Subcutaneous adipose tissue (tissue), 4 donors: ENCODE results near the gene CAPNS1. TPM values are rescaled to one million over a fixed set of nuclear protein-coding genes. Genes with fewer than 3 reads are reported as not detected.

Source experiments
- total RNA-seq, 4 donors: library from RNA; depleted of rRNA; stranded (reverse); fragments of >200 nt; gene quantifications; one replicate each; pipeline ENCODE4 v1.1.0, GENCODE V29; 2016
- TF ChIP-seq, protein P1 (sequence below): fragments of 450-650 bp; IDR thresholded peaks from one replicate; pipeline ENCODE4 v1.5.1; 2016; ENCODE audit warnings: low read depth, mild to moderate bottlenecking, control low read depth, antibody characterized with exemption, moderate library complexity

Gene CAPNS1
- 100 to 1,000 TPM; 211 to 331 (median 247) TPM for total RNA-seq

DNA sequence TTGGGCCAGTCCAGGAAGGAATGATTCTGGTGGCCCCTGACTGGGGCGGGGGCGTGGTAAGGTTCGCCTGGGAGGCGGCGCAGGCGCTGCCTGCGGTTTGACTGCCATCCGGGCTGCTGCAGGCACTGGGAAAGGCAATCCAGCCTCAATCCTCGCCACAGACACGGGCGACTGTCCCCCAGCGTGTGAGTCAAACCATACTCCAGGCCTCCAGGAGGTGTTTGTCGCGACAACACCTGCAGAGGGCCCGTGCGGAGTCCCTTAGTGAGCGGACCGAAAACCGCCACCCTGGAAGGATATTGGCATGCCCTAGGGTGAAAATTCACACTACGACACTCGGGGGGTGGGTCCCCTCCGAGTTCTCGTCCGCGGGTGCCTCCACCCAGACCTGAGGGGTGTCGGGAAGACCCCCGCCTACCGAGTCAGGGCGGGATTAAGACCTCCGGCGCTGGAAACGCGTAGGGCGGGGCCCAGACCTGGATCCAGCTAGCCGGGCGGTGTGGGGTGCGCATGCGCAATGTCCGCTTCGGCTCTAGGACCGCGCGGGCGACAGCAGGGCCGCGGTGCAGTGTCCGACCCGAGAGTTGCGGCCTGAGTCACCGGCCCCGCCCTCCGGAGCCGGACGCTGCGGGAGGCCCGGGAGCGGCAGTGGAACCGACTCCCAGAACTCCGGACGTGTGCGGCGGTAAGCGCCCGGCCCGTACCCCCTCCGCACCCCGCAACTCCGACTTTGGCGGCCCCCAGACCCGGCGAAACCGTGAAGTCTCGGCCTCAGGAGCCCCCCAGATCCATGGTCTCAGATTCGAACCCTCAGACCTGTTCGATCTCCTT, at the start of gene CAPNS1:
TSS of gene CAPNS1 (plus strand) at position 594 of the 831 bp plus-strand sequence. CDS start 946 bp downstream, outside the sequence.
- TF ChIP-seq, protein P1, sequence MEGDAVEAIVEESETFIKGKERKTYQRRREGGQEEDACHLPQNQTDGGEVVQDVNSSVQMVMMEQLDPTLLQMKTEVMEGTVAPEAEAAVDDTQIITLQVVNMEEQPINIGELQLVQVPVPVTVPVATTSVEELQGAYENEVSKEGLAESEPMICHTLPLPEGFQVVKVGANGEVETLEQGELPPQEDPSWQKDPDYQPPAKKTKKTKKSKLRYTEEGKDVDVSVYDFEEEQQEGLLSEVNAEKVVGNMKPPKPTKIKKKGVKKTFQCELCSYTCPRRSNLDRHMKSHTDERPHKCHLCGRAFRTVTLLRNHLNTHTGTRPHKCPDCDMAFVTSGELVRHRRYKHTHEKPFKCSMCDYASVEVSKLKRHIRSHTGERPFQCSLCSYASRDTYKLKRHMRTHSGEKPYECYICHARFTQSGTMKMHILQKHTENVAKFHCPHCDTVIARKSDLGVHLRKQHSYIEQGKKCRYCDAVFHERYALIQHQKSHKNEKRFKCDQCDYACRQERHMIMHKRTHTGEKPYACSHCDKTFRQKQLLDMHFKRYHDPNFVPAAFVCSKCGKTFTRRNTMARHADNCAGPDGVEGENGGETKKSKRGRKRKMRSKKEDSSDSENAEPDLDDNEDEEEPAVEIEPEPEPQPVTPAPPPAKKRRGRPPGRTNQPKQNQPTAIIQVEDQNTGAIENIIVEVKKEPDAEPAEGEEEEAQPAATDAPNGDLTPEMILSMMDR = no peak

GRCh38 chr19:36090910-36091695, 48.8 kb upstream of the CAPNS1 start:
- TF ChIP-seq, protein P1 = no peak

DNA sequence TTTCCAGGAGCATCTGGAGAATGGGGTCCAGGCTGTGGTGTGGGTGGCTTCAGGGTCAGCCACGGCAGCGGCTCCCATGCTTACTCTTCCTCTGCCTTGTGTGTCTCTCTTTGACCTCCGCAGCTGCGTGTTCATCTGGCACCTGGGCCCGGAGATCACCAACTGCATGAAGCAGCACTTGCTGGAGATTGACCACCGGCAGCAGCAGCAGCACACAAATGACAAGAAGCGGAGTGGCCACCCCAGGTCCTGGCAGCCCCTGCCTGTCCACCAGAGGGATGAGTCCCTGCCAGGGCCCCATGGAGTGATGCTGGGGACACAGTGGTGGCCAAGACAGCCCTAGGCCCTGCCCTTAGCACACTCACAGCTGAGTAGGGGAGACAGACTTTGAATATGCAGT, 47.3 kb upstream of the CAPNS1 start:
- TF ChIP-seq, protein P1 = no peak

DNA sequence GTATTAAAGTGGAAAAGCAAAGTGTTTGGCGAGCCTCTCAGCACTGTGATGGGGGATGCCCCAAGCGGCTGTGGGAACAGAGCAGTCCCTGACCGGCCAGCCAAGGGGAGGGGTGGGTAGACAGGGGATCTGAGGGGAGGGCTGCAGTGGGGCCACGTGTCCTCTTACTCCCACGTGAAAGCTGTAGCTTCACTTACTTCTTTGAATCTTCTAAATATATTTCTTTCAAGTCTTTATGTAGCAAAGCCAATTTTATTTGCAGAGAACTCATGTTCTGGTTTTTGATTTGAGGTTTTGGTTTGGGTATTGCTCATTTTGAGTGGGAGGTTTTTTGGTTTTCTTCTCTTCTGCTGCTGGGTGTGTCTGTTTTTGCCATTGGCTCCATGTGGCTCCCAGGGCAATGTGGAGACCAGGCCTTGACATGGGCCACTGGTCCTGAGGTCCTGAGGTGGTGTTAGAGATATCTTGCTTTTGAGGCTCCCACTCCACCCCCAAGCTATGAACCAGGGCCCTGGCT, 46.7 kb upstream of the CAPNS1 start:
- TF ChIP-seq, protein P1 = no peak

DNA sequence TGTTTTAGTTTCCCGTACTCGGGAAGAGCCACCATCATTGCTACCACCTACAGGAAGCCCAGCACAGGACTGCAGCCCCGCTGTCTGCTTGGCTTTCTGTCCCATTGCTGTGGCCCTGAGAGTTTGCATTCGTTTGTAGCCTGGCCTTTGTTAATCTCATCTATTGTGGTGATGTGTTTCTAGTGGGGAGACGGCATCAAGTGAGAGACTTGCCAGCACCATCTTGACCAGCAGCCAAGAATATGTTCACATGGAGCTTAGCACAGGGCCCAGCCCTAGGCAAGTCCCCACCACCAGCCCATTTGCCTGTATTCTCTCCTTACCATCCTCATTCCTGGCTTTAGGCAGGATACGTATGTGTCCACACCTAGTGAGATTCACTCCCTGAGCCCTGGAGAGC, 46.2 kb upstream of the CAPNS1 start:
- TF ChIP-seq, protein P1 = no peak

DNA sequence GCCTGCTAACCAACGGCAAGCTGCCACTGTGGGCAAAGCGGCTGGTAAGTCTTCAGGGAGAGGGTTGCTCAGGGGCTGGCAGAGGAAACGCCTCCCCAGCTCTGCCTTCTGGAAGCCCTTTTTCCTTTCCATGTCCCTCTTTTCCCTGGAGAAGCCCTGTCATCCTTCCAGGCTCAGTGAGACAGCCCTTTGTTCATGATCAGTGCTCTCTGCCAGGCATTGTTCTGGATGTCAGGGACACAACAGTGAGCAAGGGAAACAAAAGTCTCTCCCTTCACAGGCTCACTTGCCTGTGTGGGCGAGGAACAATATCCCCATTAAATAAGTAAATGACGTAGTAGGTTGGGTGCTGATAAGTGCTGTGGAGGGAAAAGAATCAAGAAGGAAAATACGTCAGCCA, 42.8 kb upstream of the CAPNS1 start:
- TF ChIP-seq, protein P1 = no peak
